Parietal lobe (tissue), 2 donors: Measurements from ENCODE around the gene SLC9C1. TPM values are rescaled to one million over a fixed set of nuclear protein-coding genes. Genes with fewer than 3 reads are reported as not detected.

Experiments
- small RNA-seq: library from RNA; depleted of rRNA; stranded (forward); fragments of <200 nt; gene quantifications from one replicate; pipeline ENCODE3, GENCODE V24; 2014; ENCODE audit warnings: low replicate concordance
- total RNA-seq: library from RNA; depleted of rRNA; stranded (reverse); fragments of >200 nt; gene quantifications from one replicate; pipeline ENCODE4 v1.2.3, GENCODE V29; 2014

The SLC9C1 gene
- not detected for total RNA-seq

GRCh38 chr3:112293368-112294321 is at the start of gene SLC9C1:
Gene SLC9C1 (minus strand): TSS chr3:112294216. CDS start chr3:112286791, 7,425 bp downstream.

GRCh38 chr3:112333002-112333380 is 39.0 kb upstream of the SLC9C1 start, which contains the start of gene CD200:
Gene CD200 (plus strand): TSS chr3:112333156. CDS start chr3:112333213, 57 bp downstream.

GRCh38 chr3:112132975-112133448 is 161.0 kb downstream of the SLC9C1 start, which contains the start of gene GCSAM:
Gene GCSAM (minus strand): TSS chr3:112133248. CDS start chr3:112133120, 128 bp downstream.

Small RNAs within 50 kb of the gene (small RNA-seq; reads per million reads assigned to genes)
- not detected for gene MIR567

Other genes with a start within 250 kb of the SLC9C1 start
- 0.63 TPM for gene C3orf52, start 207.8 kb downstream of the SLC9C1 start, total RNA-seq
- not detected for gene GCSAM, start 161.0 kb downstream of the SLC9C1 start, total RNA-seq
- gene CD200, start 38.9 kb upstream of the SLC9C1 start, total RNA-seq, result 57.6 TPM
- 0.31 TPM for gene BTLA, start 205.3 kb upstream of the SLC9C1 start, total RNA-seq